B cell (primary cell): ENCODE measurements around the gene CDC42EP2. TPM values are rescaled to one million over a fixed set of nuclear protein-coding genes. Genes with fewer than 3 reads are reported as not detected.

Experiments
- ATAC-seq: fragments of 200-7000 bp; cut with Tn5 transposase; one replicate; pipeline ENCODE4 v1.10.0; 2021; ENCODE audit warnings: low read depth, mild to moderate bottlenecking, moderate number of reproducible peaks, moderate library complexity
- CTCF ChIA-PET: fragments of 350-600 bp; sonication (Branson Sonifier 250); formaldehyde crosslinking; loops from one replicate; lab custom pipeline; 2021; ENCODE audit warnings: antibody characterized with exemption, inconsistent platforms; lab: Charles Lee
- POLR2A ChIA-PET: fragments of 350-600 bp; sonication (Branson Sonifier 250); formaldehyde crosslinking; loops from one replicate; lab custom pipeline; 2021; ENCODE audit warnings: antibody characterized with exemption; lab: Charles Lee
- DNase-seq: peaks from one replicate; pipeline ENCODE4 v3.0.0; 2013
- H2AFZ ChIP-seq: 2 replicates; pipeline ENCODE4 v1.6.1; 2012; ENCODE audit warnings: mild to moderate bottlenecking, low read depth, low read length; ENCODE audit not compliant: insufficient read depth, poor library complexity, severe bottlenecking
- H3K27ac ChIP-seq, 2 donors: 1 replicate in 1 of 2; 2 replicates in 1 of 2; pipeline ENCODE4 v1.5.1; 2012 to 2013; ENCODE audit warnings: low read length in 2 of 2, mild to moderate bottlenecking in 2 of 2, moderate library complexity in 1 of 2
- H3K27me3 ChIP-seq, 4 experiments: fragments of 200-600 bp in 1 of 4; sonication (generic) in 1 of 4; replicated peaks in 1 of 4; 1 replicate in 2 of 4; 2 replicates in 2 of 4; pipeline versions ENCODE4 v1.6.1 to v1.7.0; 2013 to 2016; ENCODE audit warnings: low read length in 3 of 4, mild to moderate bottlenecking in 2 of 4, mixed read lengths in 1 of 4, moderate library complexity in 1 of 4; ENCODE audit not compliant: insufficient read depth in 4 of 4, control insufficient read depth in 3 of 4; ENCODE audit errors: control extremely low read depth in 1 of 4
- H3K36me3 ChIP-seq, 2 experiments: replicated peaks in 1 of 2; 1 replicate in 1 of 2; 2 replicates in 1 of 2; pipeline versions ENCODE4 v1.6.1 to v1.7.1; 2013; ENCODE audit warnings: low read length in 1 of 2; ENCODE audit not compliant: insufficient read depth in 2 of 2, control insufficient read depth in 1 of 2; ENCODE audit errors: control extremely low read depth in 1 of 2, extremely low read depth in 1 of 2
- H3K4me1 ChIP-seq, 2 donors: fragments of 200-600 bp in 1 of 2; sonication (generic) in 1 of 2; 1 replicate in 1 of 2; 2 replicates in 1 of 2; pipeline versions ENCODE4 v1.5.1 to v1.6.1; 2013 to 2017; ENCODE audit warnings: low read length in 2 of 2; ENCODE audit not compliant: control insufficient read depth in 2 of 2, insufficient read depth in 2 of 2
- H3K4me2 ChIP-seq: replicated peaks from 2 replicates; pipeline ENCODE3; 2012; ENCODE audit warnings: mild to moderate bottlenecking, low read depth, low read length; ENCODE audit not compliant: poor library complexity, severe bottlenecking
- H3K4me3 ChIP-seq, 5 experiments: fragments of 200-600 bp in 1 of 5; sonication (generic) in 1 of 5; 1 replicate in 3 of 5; 2 replicates in 2 of 5; pipeline versions ENCODE4 v1.5.1 to v1.7.0; 2011 to 2016; ENCODE audit warnings: low read length in 4 of 5, mild to moderate bottlenecking in 4 of 5, low read depth in 2 of 5, control low read depth in 1 of 5, moderate library complexity in 1 of 5; ENCODE audit not compliant: insufficient read depth in 1 of 5; ENCODE audit errors: control extremely low read depth in 1 of 5, extremely low read depth in 1 of 5
- H3K79me2 ChIP-seq: fragments of 200-600 bp; sonication (generic); one replicate; pipeline ENCODE4 v1.6.0; 2016; ENCODE audit warnings: low read length; ENCODE audit not compliant: control insufficient read depth, insufficient read depth
- H3K9ac ChIP-seq: fragments of 200-600 bp; sonication (generic); 2 replicates; pipeline ENCODE4 v1.6.1; 2017; ENCODE audit warnings: mild to moderate bottlenecking, low read length, moderate library complexity
- H3K9me3 ChIP-seq, 3 donors: one replicate each; pipeline versions ENCODE4 v1.6.1 to v1.7.1; 2013; ENCODE audit warnings: low read length in 2 of 3; ENCODE audit not compliant: control insufficient read depth in 2 of 3, insufficient read depth in 1 of 3; ENCODE audit errors: control extremely low read depth in 1 of 3
- H4K20me1 ChIP-seq: 2 replicates; pipeline ENCODE4 v1.6.0; 2012; ENCODE audit warnings: mild to moderate bottlenecking, low read length; ENCODE audit not compliant: insufficient read depth, control insufficient read depth, poor library complexity, severe bottlenecking
- H3K27ac Mint-ChIP-seq: one replicate; pipeline ENCODE4 v1.8.0; 2021; ENCODE audit warnings: mixed read lengths
- H3K27me3 Mint-ChIP-seq: one replicate; pipeline ENCODE4 v1.8.0; 2021; ENCODE audit warnings: mixed read lengths
- H3K4me1 Mint-ChIP-seq: one replicate; pipeline ENCODE4 v1.8.0; 2021; ENCODE audit warnings: mixed read lengths
- H3K4me3 Mint-ChIP-seq: one replicate; pipeline ENCODE4 v1.8.0; 2021; ENCODE audit warnings: mixed read lengths
- H3K9me3 Mint-ChIP-seq: one replicate; pipeline ENCODE4 v1.8.0; 2022; ENCODE audit warnings: mixed read lengths; ENCODE audit not compliant: insufficient read depth
- CTCF ChIP-seq: fragments of 200-600 bp; IDR thresholded peaks from one replicate; pipeline ENCODE4 v1.8.0; 2022; ENCODE audit warnings: antibody characterized with exemption, mild to moderate bottlenecking
- EZH2 ChIP-seq: IDR thresholded peaks from 2 replicates; pipeline ENCODE4 v1.6.1; 2012; ENCODE audit warnings: borderline replicate concordance, low read depth, mild to moderate bottlenecking, moderate library complexity, low read length; ENCODE audit not compliant: insufficient read depth, poor library complexity, severe bottlenecking
- WGBS: methylation state at CpG from one replicate; pipeline ENCODE4 v1.1.5; 2013; ENCODE audit warnings: missing lambda C conversion rate; ENCODE audit not compliant: insufficient coverage; 5-methylcytosine and 5-hydroxymethylcytosine counted together
- intact Hi-C: fragments of 100-400 bp; cut with micrococcal nuclease; formaldehyde crosslinking; loops from one replicate; pipeline ENCODE4 v1.10.0; 2022
- polyA plus RNA-seq: library from polyadenylated mRNA; depleted of rRNA; stranded (reverse); fragments of >200 nt; gene quantifications from 2 replicates; pipeline ENCODE4 v1.2.3, GENCODE V29; 2012
- total RNA-seq, 2 donors: library from RNA; stranded (reverse); fragments of 120-200 nt in 1 of 2; gene quantifications; 1 replicate in 1 of 2; 2 replicates in 1 of 2; pipeline versions ENCODE4 v1.2.3 to v1.2.4, GENCODE V29; 2013 to 2022

Gene CDC42EP2
- total and polyA plus RNA-seq, 2 donors (not counting 1 experiment from before 2014, with no cell fraction given), result 0.69 to 1.1 TPM

- no peaks in the 10 kb centered on the region for H3K27me3 ChIP-seq
- 100% methylated on average over 1 of the region's 2 CpGs for WGBS
- H3K27ac ChIP-seq, result no peak overlapping the region
- no peak overlapping the region for H3K4me2 ChIP-seq
- no peak overlapping the region for H2AFZ ChIP-seq
- H3K4me1 ChIP-seq, result peaks cover 8 to 13% of the 10 kb centered on the region in 2 donors
- H3K4me3 ChIP-seq, result no peak overlapping the region
- Mint-ChIP-seq H3K4me1 (peaks cover 20% of the 10 kb centered on the region), H3K27me3 (no peaks in the 10 kb centered on the region), H3K9me3 (no peaks in the 10 kb centered on the region), H3K27ac (no peak overlapping the region), H3K4me3 (no peak overlapping the region)
- intact Hi-C loops, result loop anchor here (2.0 kb wide), 1 partner anchor 41 kb away; no protein-coding TSS in a partner anchor
- DNase-seq (no peak), ATAC-seq (no peak)
- H3K36me3 ChIP-seq, result peaks cover 2 to 37% of the 10 kb centered on the region in 2 experiments
- no peak overlapping the region for H3K9ac ChIP-seq
- no peak for TF ChIP-seq EZH2
- TF ChIP-seq CTCF, result peak; percentile 78
- H3K79me2 ChIP-seq, result peaks cover 41% of the 10 kb centered on the region
- POLR2A ChIA-PET, result interaction anchor here (0.5 to 0.6 kb wide), 2 partner anchors 63 to 152 kb away, joined by 3 read pairs; no protein-coding TSS in a partner anchor
- CTCF ChIA-PET, result interaction anchor here (0.7 to 5.4 kb wide), 18 partner anchors 8 to 419 kb away, joined by 3 to 34 read pairs (median 6); partner anchors contain the start of gene CDC42EP2
- no peaks in the 10 kb centered on the region for H4K20me1 ChIP-seq
- no peaks in the 10 kb centered on the region for H3K9me3 ChIP-seq
Observed at GRCh38 chr11:65266210-65266609, 48.5 kb upstream of the CDC42EP2 start.
